ENCODE results near the gene FRG2C. TPM values are rescaled to one million over a fixed set of nuclear protein-coding genes. Genes with fewer than 3 reads are reported as not detected.
"Not testable (repeated sequence)": the region's sequence is repeated elsewhere in the genome, so short reads cannot be mapped to it uniquely, and the experiment has no call there.

Gene FRG2C
- total and polyA plus RNA-seq, 2 of the 13 experiments (the other 11 are each of a cell fraction or from before 2014, with no cell fraction given) = not detected

GRCh38 chr3:75667757-75668701 is 3.9 kb downstream of the FRG2C start:
- H3K4me2 ChIP-seq (ENCODE audit: low read depth, low read length); CTCF ChIA-PET (ENCODE audit: low intra/inter-chr PET ratio, low total read pairs); intact Hi-C loops (cut with micrococcal nuclease; ENCODE audit: unreplicated experiment); ATAC-seq; H3K79me2 ChIP-seq (ENCODE audit: insufficient read depth, low read length); H4K20me1 ChIP-seq (ENCODE audit: insufficient read depth, low read length); H3K36me3 ChIP-seq (replicated peaks in 1 of 2; ENCODE audit: control insufficient read depth in 1 of 2, insufficient read depth in 2 of 2, low read length in 2 of 2); BruUV-seq (replicated peaks); H3K4me3 ChIP-seq (replicated peaks in 1 of 3; ENCODE audit: insufficient read depth in 1 of 3, low read depth in 2 of 3, low read length in 3 of 3); FAIRE-seq; DNase-seq (ENCODE audit: low spot score); H3K27me3 ChIP-seq (ENCODE audit: control insufficient read depth in 1 of 2, insufficient read depth in 2 of 2, low read length in 2 of 2); H3K9ac ChIP-seq (ENCODE audit: insufficient read depth, low read depth, low read length); H3K4me1 ChIP-seq (ENCODE audit: insufficient read depth, low read length); H3K27ac ChIP-seq (ENCODE audit: extremely low read length, insufficient read depth, low read length); POLR2A ChIA-PET; H2AFZ ChIP-seq (ENCODE audit: low read length); in situ Hi-C loops (cut with HindIII; ENCODE audit: extremely low pct_ligation_motif_present, low pct_unique_long_range_greater_than_20kb): not testable (repeated sequence)
- WGBS (ENCODE audit: low lambda C conversion rate) = 41% methylated on average over 39 of the region's 46 CpGs
- H3K9me3 ChIP-seq (ENCODE audit: low read length) = peaks cover 11% of the 10 kb centered on the region

- H4K20me1 ChIP-seq (ENCODE audit: insufficient read depth, low read length); BruUV-seq (replicated peaks); H3K4me2 ChIP-seq (ENCODE audit: low read depth, low read length); DNase-seq (ENCODE audit: low spot score); POLR2A ChIA-PET; H3K27me3 ChIP-seq (ENCODE audit: control insufficient read depth in 1 of 2, insufficient read depth in 2 of 2, low read length in 2 of 2); H2AFZ ChIP-seq (ENCODE audit: low read length); CTCF ChIA-PET (ENCODE audit: low intra/inter-chr PET ratio, low total read pairs); in situ Hi-C loops (cut with HindIII; ENCODE audit: extremely low pct_ligation_motif_present, low pct_unique_long_range_greater_than_20kb); H3K4me1 ChIP-seq (ENCODE audit: insufficient read depth, low read length); H3K79me2 ChIP-seq (ENCODE audit: insufficient read depth, low read length); H3K27ac ChIP-seq (ENCODE audit: extremely low read length, insufficient read depth, low read length); H3K4me3 ChIP-seq (replicated peaks in 1 of 3; ENCODE audit: insufficient read depth in 1 of 3, low read depth in 2 of 3, low read length in 3 of 3); H3K36me3 ChIP-seq (replicated peaks in 1 of 2; ENCODE audit: control insufficient read depth in 1 of 2, insufficient read depth in 2 of 2, low read length in 2 of 2); H3K9ac ChIP-seq (ENCODE audit: insufficient read depth, low read depth, low read length); intact Hi-C loops (cut with micrococcal nuclease; ENCODE audit: unreplicated experiment): not testable (repeated sequence)
- FAIRE-seq (peak; percentile 64), ATAC-seq (peak; percentile 85)
- 47% methylated on average over 50 of the region's 53 CpGs for WGBS (ENCODE audit: low lambda C conversion rate)
- peaks cover 11% of the 10 kb centered on the region for H3K9me3 ChIP-seq (ENCODE audit: low read length)
Measured at GRCh38 chr3:75668759-75669347, 4.7 kb downstream of the FRG2C start.

DNA sequence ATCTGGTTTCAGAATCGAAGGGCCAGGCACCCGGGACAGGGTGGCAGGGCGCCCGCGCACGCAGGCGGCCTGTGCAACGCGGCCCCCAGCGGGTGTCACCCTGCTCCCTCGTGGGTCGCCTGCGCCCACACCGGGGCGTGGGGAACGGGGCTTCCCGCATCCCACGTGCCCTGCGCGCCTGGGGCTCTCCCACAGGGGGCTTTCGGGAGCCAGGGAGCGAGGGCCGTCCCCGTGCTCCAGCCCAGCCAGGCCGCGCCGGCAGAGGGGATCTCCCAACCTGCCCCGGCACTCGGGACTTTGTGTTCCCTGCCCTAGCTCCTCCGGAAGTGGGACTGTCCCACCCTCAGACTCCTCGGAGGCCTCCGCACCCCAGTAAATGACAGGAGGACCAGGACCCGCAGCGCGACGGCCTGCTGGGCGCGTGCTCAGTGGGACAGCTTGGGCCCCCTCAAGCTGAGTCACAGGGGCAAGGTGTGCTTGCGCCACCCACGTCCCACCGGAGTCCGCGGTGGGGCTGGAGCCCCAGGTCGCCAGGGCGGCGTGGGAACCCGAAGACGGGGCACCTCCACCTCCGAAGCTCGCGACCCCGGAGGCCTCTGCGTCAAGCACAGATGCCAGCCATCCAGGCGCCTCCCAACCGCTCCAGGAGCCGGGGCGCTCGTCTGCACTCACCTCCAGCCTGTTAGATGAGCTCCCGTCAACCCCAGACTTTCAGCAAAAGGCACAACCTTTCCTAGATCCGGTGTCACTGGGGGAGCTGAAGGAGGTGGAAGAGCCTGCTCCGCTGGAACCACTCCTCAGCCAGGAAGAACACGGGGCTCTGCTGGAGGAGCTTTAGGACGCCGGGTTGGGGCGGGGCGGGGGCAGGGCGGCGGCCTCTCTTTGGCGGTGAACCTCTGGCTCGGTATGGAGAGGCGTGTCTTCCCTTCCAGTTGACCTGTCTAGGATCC is 5.5 kb downstream of the FRG2C start:
- ATAC-seq = peak; percentile 79
- H3K27ac ChIP-seq (ENCODE audit: extremely low read length, insufficient read depth, low read length); H3K4me3 ChIP-seq (replicated peaks in 1 of 3; ENCODE audit: insufficient read depth in 1 of 3, low read depth in 2 of 3, low read length in 3 of 3); H3K36me3 ChIP-seq (replicated peaks in 1 of 2; ENCODE audit: control insufficient read depth in 1 of 2, insufficient read depth in 2 of 2, low read length in 2 of 2); H3K79me2 ChIP-seq (ENCODE audit: insufficient read depth, low read length); CTCF ChIA-PET (ENCODE audit: low intra/inter-chr PET ratio, low total read pairs); H4K20me1 ChIP-seq (ENCODE audit: insufficient read depth, low read length); H3K27me3 ChIP-seq (ENCODE audit: control insufficient read depth in 1 of 2, insufficient read depth in 2 of 2, low read length in 2 of 2); FAIRE-seq; H3K4me2 ChIP-seq (ENCODE audit: low read depth, low read length); H3K4me1 ChIP-seq (ENCODE audit: insufficient read depth, low read length); POLR2A ChIA-PET; DNase-seq (ENCODE audit: low spot score); H3K9ac ChIP-seq (ENCODE audit: insufficient read depth, low read depth, low read length); in situ Hi-C loops (cut with HindIII; ENCODE audit: extremely low pct_ligation_motif_present, low pct_unique_long_range_greater_than_20kb); H2AFZ ChIP-seq (ENCODE audit: low read length); intact Hi-C loops (cut with micrococcal nuclease; ENCODE audit: unreplicated experiment); BruUV-seq (replicated peaks): not testable (repeated sequence)
- H3K9me3 ChIP-seq (ENCODE audit: low read length) = peaks cover 13% of the 10 kb centered on the region
- 48% methylated on average over 61 of the region's 71 CpGs for WGBS (ENCODE audit: low lambda C conversion rate)

Data from HepG2 (cell line).